GM12878 (cell line): ENCODE data around the gene NNMT. TPM values are rescaled to one million over a fixed set of nuclear protein-coding genes. Genes with fewer than 3 reads are reported as not detected.

Source experiments
- ATAC-seq: fragments of 200-7000 bp; cut with Tn5 transposase; 3 replicates; pipeline ENCODE4 v1.9.1; 2020; ENCODE audit warnings: mild to moderate bottlenecking, moderate library complexity
- BruUV-seq: library from RNA; stranded (reverse); fragments of 400-500 nt; replicated peaks from 2 replicates; lab custom pipeline; 2021; lab: Mats Ljungman, UMichigan
- CTCF ChIA-PET: fragments of 300-600 bp; sonication (Branson Sonifier 250); formaldehyde crosslinking; extraction: SDS; loops from one replicate; lab custom pipeline; 2021; ENCODE audit warnings: inconsistent platforms; lab: Yijun Ruan, JAX
- POLR2A ChIA-PET: fragments of 350-600 bp; formaldehyde crosslinking; extraction: SDS; loops from one replicate; lab custom pipeline; 2021; ENCODE audit warnings: inconsistent platforms; lab: Charles Lee
- RAD21 ChIA-PET: fragments of 300-600 bp; sonication (Branson Sonifier 250); formaldehyde crosslinking; loops from one replicate; lab custom pipeline; 2023; ENCODE audit warnings: antibody characterized with exemption; ENCODE audit not compliant: unreplicated experiment; lab: Charles Lee
- SMC1A ChIA-PET: fragments of 300-600 bp; sonication (Branson Sonifier 250); formaldehyde crosslinking; loops from one replicate; lab custom pipeline; 2023; ENCODE audit not compliant: unreplicated experiment, uncharacterized antibody; lab: Charles Lee
- DNase-seq: peaks from one replicate; pipeline ENCODE4 v3.0.0-alpha.2; 2011; ENCODE audit warnings: low read depth, low spot score
- FAIRE-seq: peaks from 3 replicates; lab custom pipeline; 2011; peaks lifted over from hg19 to GRCh38; lab: Jason Lieb, UNC
- H2AFZ ChIP-seq: 2 replicates; pipeline ENCODE4 v1.6.0; 2011; ENCODE audit warnings: low read depth, low read length, control low read depth; ENCODE audit not compliant: control insufficient read depth
- H3K27ac ChIP-seq: 2 replicates; pipeline ENCODE4 v1.5.1; 2011; ENCODE audit warnings: control low read depth; ENCODE audit not compliant: control insufficient read depth, insufficient read depth
- H3K27me3 ChIP-seq, 2 experiments: replicated peaks in 1 of 2; 2 replicates each; pipeline versions ENCODE4 v1.6.0 to v1.6.1; 2011; ENCODE audit warnings: low read length in 1 of 2; ENCODE audit not compliant: control insufficient read depth in 2 of 2, insufficient read depth in 2 of 2
- H3K36me3 ChIP-seq, 2 experiments: 2 replicates each; pipeline ENCODE4 v1.5.1; 2011; ENCODE audit warnings: low read length in 1 of 2; ENCODE audit not compliant: control insufficient read depth in 2 of 2, insufficient read depth in 2 of 2
- H3K4me1 ChIP-seq: 2 replicates; pipeline ENCODE4 v1.6.1; 2011; ENCODE audit warnings: mild to moderate bottlenecking, low read length, moderate library complexity, mixed read lengths; ENCODE audit not compliant: control insufficient read depth, insufficient read depth
- H3K4me2 ChIP-seq: 2 replicates; pipeline ENCODE4 v1.6.0; 2011; ENCODE audit warnings: control low read depth; ENCODE audit not compliant: control insufficient read depth, insufficient read depth
- H3K4me3 ChIP-seq: fragments of 200-600 bp; sonication (generic); 2 replicates; pipeline ENCODE4 v1.5.1; 2016
- H3K79me2 ChIP-seq: 2 replicates; pipeline ENCODE4 v1.6.0; 2011; ENCODE audit warnings: low read length; ENCODE audit not compliant: control insufficient read depth, insufficient read depth
- H3K9ac ChIP-seq: 2 replicates; pipeline ENCODE4 v1.8.0; 2011; ENCODE audit warnings: low read length, control low read depth, mixed read lengths; ENCODE audit not compliant: control insufficient read depth, insufficient read depth
- H3K9me3 ChIP-seq: replicated peaks from 3 replicates; pipeline ENCODE4 v1.5.1; 2011; ENCODE audit warnings: mild to moderate bottlenecking, low read length; ENCODE audit not compliant: control insufficient read depth, insufficient read depth
- H4K20me1 ChIP-seq: 2 replicates; pipeline ENCODE4 v1.6.0; 2011; ENCODE audit not compliant: control insufficient read depth, insufficient read depth
- BCL11A ChIP-seq: IDR thresholded peaks from 2 replicates; pipeline ENCODE4 v1.6.1; 2011; ENCODE audit warnings: low read depth, low read length
- CBFB ChIP-seq: IDR thresholded peaks from 2 replicates; pipeline ENCODE4 v1.6.1; 2016; ENCODE audit warnings: antibody characterized with exemption, low read depth
- CBX5 ChIP-seq: sonication (generic); IDR thresholded peaks from 2 replicates; pipeline ENCODE4 v1.6.1; 2016; ENCODE audit warnings: low read depth, moderate library complexity, mild to moderate bottlenecking, inconsistent platforms
- CHD4 ChIP-seq: fragments of 200-600 bp; sonication (generic); IDR thresholded peaks from 2 replicates; pipeline ENCODE4 v1.6.1; 2016; ENCODE audit warnings: mild to moderate bottlenecking
- DPF2 ChIP-seq: fragments of 450-650 bp; IDR thresholded peaks from 2 replicates; pipeline ENCODE4 v1.6.1; 2017; ENCODE audit warnings: mild to moderate bottlenecking
- EED ChIP-seq: sonication (generic); IDR thresholded peaks from 2 replicates; pipeline ENCODE4 v1.6.1; 2016; ENCODE audit warnings: antibody characterized with exemption, low read depth
- FOXM1 ChIP-seq: IDR thresholded peaks from 2 replicates; pipeline ENCODE4 v1.6.1; 2012; ENCODE audit warnings: low read depth, mild to moderate bottlenecking, inconsistent platforms, low read length, moderate library complexity
- JUND ChIP-seq: IDR thresholded peaks from 2 replicates; pipeline ENCODE4 v1.6.1; 2012; ENCODE audit warnings: low read depth, mild to moderate bottlenecking, low read length, improper control_type of control experiment, moderate library complexity
- MTA2 ChIP-seq: fragments of 450-650 bp; IDR thresholded peaks from 2 replicates; pipeline ENCODE4 v1.6.1; 2016; ENCODE audit warnings: low read depth, mild to moderate bottlenecking, moderate library complexity
- PAX8 ChIP-seq: fragments of 450-650 bp; IDR thresholded peaks from 2 replicates; pipeline ENCODE4 v1.6.1; 2017; ENCODE audit warnings: mild to moderate bottlenecking, moderate library complexity
- TARDBP ChIP-seq: IDR thresholded peaks from 2 replicates; pipeline ENCODE4 v1.6.1; 2016; ENCODE audit warnings: borderline replicate concordance
- WGBS: methylation state at CpG from one replicate; pipeline ENCODE4 v1.1.6; 2016; ENCODE audit warnings: low lambda C conversion rate; ENCODE audit not compliant: insufficient replicate concordance, insufficient coverage; ENCODE audit errors: missing lambda C conversion rate; 5-methylcytosine and 5-hydroxymethylcytosine counted together
- in situ Hi-C: fragments of 300-500 bp; cut with MboI; formaldehyde crosslinking; loops from 9 replicates; pipeline ENCODE4 v1.14.3; 2018; ENCODE audit warnings: mixed read lengths
- intact Hi-C: fragments of 100-400 bp; cut with micrococcal nuclease; formaldehyde crosslinking; loops from one replicate; pipeline ENCODE4 v1.14.2; 2022; ENCODE audit not compliant: unreplicated experiment
- polyA plus RNA-seq, 11 experiments: library from polyadenylated mRNA; depleted of rRNA in 4 of 11; unstranded in 6 of 11; stranded (reverse) in 5 of 11; fragments of >200 nt; fragmentation: Nextera tagmentation in 4 of 11; fragmentation: Illumina TruSeq in 1 of 11; extraction: Ambion mirVana in 4 of 11; extraction: Trizol in 1 of 11; gene quantifications; 1 replicate in 1 of 11; 2 replicates in 10 of 11; pipeline versions ENCODE4 v1.2.1 to v1.2.3, GENCODE V29; 2011 to 2016; ENCODE audit warnings: inconsistent platforms in 2 of 11, missing spikeins in 2 of 11, low read depth in 1 of 11
- total RNA-seq, 4 experiments: library from RNA; depleted of rRNA in 3 of 4; stranded (reverse); fragments of >200 nt in 3 of 4; fragmentation: Illumina TruSeq in 1 of 4; extraction: Trizol in 1 of 4; gene quantifications; 2 replicates each; pipeline versions ENCODE4 v1.2.1 to v1.2.3, GENCODE V29; 2013 to 2021
- TF ChIP-seq, protein P1 (sequence below): fragments of 450-650 bp; conservative IDR thresholded peaks from 2 replicates; pipeline ENCODE4 v1.6.1; 2017; ENCODE audit warnings: mild to moderate bottlenecking, moderate library complexity
- TF ChIP-seq, protein P2 (sequence below): IDR thresholded peaks from 2 replicates; pipeline ENCODE4 v1.6.1; 2012; ENCODE audit warnings: improper control_type of control experiment, low read depth, low read length; ENCODE audit not compliant: insufficient replicate concordance
- TF ChIP-seq, protein P3 (sequence below): fragments of 450-650 bp; IDR thresholded peaks from 2 replicates; pipeline ENCODE4 v1.6.1; 2018; ENCODE audit warnings: borderline replicate concordance, mild to moderate bottlenecking; ENCODE audit not compliant: partially characterized antibody

NNMT gene
- total and polyA plus RNA-seq, 10 of the 15 experiments (the other 5 are each of a cell fraction or from before 2014, with no cell fraction given), result 0.46 TPM; not detected in 9

DNA sequence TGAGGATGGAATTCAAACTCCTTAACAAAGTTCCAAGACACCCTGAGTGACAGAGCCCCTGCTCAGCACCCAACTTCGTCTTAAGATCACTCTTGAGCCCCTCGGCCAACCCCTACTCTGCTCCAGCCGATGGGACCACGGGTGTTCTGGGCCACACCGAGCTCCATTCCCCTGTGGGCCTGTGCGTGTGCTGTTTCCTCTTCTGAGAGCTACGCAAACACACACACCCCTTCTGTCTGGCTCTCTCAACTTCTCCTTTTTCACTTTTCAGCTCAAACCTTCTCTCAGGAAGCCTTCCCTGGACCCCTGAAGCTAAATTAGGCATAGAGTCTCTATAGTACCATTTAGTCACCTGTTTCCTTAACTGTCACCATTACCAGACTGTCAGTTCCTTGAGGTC, 37.5 kb upstream of the NNMT start:
- H3K36me3 ChIP-seq, result no peaks in the 10 kb centered on the region
- H3K9ac ChIP-seq, result no peak overlapping the region
- peaks cover 0 to 4% of the 10 kb centered on the region in 2 experiments; a peak in 3 of 4 replicates for H3K27me3 ChIP-seq
- POLR2A ChIA-PET, result no interaction called here
- SMC1A ChIA-PET, result interaction anchor here (7.1 kb wide), 1 partner anchor 362 kb away, joined by 40 read pairs; no protein-coding TSS in a partner anchor
- no peaks in the 10 kb centered on the region; the same call in 1 of the 2 replicates for H4K20me1 ChIP-seq
- intact Hi-C loops, result no loop called here
- BruUV-seq, result no TSS peak
- RAD21 ChIA-PET, result interaction anchor here (0.7 to 0.9 kb wide), 2 partner anchors 273 to 362 kb away, joined by 4 read pairs; no protein-coding TSS in a partner anchor
- ATAC-seq, result no peak
- no peak for DNase-seq
- no peak for FAIRE-seq
- CTCF ChIA-PET, result interaction anchor here (8.8 kb wide), 1 partner anchor 362 kb away, joined by 120 read pairs; no protein-coding TSS in a partner anchor
- H3K4me1 ChIP-seq, result no peaks in the 10 kb centered on the region
- H3K9me3 ChIP-seq, result no peaks in the 10 kb centered on the region
- no peak overlapping the region for H3K4me2 ChIP-seq
- H2AFZ ChIP-seq, result no peak overlapping the region
- H3K79me2 ChIP-seq, result no peaks in the 10 kb centered on the region
- H3K27ac ChIP-seq, result no peak overlapping the region
- in situ Hi-C loops, result no loop called here
- H3K4me3 ChIP-seq, result no peak overlapping the region
- WGBS, result 0% methylated on average over 7 of the region's 7 CpGs
- TF ChIP-seq, protein P1, sequence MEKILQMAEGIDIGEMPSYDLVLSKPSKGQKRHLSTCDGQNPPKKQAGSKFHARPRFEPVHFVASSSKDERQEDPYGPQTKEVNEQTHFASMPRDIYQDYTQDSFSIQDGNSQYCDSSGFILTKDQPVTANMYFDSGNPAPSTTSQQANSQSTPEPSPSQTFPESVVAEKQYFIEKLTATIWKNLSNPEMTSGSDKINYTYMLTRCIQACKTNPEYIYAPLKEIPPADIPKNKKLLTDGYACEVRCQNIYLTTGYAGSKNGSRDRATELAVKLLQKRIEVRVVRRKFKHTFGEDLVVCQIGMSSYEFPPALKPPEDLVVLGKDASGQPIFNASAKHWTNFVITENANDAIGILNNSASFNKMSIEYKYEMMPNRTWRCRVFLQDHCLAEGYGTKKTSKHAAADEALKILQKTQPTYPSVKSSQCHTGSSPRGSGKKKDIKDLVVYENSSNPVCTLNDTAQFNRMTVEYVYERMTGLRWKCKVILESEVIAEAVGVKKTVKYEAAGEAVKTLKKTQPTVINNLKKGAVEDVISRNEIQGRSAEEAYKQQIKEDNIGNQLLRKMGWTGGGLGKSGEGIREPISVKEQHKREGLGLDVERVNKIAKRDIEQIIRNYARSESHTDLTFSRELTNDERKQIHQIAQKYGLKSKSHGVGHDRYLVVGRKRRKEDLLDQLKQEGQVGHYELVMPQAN, result no peak
- TF ChIP-seq, protein P2, sequence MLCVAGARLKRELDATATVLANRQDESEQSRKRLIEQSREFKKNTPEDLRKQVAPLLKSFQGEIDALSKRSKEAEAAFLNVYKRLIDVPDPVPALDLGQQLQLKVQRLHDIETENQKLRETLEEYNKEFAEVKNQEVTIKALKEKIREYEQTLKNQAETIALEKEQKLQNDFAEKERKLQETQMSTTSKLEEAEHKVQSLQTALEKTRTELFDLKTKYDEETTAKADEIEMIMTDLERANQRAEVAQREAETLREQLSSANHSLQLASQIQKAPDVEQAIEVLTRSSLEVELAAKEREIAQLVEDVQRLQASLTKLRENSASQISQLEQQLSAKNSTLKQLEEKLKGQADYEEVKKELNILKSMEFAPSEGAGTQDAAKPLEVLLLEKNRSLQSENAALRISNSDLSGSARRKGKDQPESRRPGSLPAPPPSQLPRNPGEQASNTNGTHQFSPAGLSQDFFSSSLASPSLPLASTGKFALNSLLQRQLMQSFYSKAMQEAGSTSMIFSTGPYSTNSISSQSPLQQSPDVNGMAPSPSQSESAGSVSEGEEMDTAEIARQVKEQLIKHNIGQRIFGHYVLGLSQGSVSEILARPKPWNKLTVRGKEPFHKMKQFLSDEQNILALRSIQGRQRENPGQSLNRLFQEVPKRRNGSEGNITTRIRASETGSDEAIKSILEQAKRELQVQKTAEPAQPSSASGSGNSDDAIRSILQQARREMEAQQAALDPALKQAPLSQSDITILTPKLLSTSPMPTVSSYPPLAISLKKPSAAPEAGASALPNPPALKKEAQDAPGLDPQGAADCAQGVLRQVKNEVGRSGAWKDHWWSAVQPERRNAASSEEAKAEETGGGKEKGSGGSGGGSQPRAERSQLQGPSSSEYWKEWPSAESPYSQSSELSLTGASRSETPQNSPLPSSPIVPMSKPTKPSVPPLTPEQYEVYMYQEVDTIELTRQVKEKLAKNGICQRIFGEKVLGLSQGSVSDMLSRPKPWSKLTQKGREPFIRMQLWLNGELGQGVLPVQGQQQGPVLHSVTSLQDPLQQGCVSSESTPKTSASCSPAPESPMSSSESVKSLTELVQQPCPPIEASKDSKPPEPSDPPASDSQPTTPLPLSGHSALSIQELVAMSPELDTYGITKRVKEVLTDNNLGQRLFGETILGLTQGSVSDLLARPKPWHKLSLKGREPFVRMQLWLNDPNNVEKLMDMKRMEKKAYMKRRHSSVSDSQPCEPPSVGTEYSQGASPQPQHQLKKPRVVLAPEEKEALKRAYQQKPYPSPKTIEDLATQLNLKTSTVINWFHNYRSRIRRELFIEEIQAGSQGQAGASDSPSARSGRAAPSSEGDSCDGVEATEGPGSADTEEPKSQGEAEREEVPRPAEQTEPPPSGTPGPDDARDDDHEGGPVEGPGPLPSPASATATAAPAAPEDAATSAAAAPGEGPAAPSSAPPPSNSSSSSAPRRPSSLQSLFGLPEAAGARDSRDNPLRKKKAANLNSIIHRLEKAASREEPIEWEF, result no peak
- TF ChIP-seq, protein P3, sequence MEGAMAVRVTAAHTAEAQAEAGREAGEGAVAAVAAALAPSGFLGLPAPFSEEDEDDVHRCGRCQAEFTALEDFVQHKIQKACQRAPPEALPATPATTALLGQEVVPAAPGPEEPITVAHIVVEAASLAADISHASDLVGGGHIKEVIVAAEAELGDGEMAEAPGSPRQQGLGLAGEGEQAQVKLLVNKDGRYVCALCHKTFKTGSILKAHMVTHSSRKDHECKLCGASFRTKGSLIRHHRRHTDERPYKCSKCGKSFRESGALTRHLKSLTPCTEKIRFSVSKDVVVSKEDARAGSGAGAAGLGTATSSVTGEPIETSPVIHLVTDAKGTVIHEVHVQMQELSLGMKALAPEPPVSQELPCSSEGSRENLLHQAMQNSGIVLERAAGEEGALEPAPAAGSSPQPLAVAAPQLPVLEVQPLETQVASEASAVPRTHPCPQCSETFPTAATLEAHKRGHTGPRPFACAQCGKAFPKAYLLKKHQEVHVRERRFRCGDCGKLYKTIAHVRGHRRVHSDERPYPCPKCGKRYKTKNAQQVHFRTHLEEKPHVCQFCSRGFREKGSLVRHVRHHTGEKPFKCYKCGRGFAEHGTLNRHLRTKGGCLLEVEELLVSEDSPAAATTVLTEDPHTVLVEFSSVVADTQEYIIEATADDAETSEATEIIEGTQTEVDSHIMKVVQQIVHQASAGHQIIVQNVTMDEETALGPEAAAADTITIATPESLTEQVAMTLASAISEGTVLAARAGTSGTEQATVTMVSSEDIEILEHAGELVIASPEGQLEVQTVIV, result no peak
- no peak for TF ChIP-seq CHD4
- TF ChIP-seq EED, result no peak
- TF ChIP-seq TARDBP, result no peak
- TF ChIP-seq FOXM1, result no peak
- no peak for TF ChIP-seq DPF2
- TF ChIP-seq PAX8, result no peak
- no peak for TF ChIP-seq MTA2
- TF ChIP-seq JUND, result no peak
- no peak for TF ChIP-seq CBFB
- TF ChIP-seq BCL11A, result no peak
- no peak for TF ChIP-seq CBX5
